GM18505 (cell line): ENCODE data around the gene CUEDC1.
A peak's percentile ranks its signal among the peaks of the same experiment; 100 is the strongest.

Source experiments
- ATAC-seq: cut with Tn5 transposase; IDR thresholded peaks from one replicate; pipeline ENCODE4 v1.9.1; 2021; ENCODE audit not compliant: unreplicated experiment
- POLR2A ChIP-seq: IDR thresholded peaks from 4 replicates; pipeline ENCODE4 v1.6.1; 2011; ENCODE audit warnings: borderline replicate concordance; ENCODE audit not compliant: insufficient read depth, insufficient read length; ENCODE audit errors: extremely low read depth

The CUEDC1 gene

GRCh38 chr17:57902800-57903759 is 52.1 kb downstream of the CUEDC1 start:
- peak; percentile 44 for ATAC-seq
- TF ChIP-seq POLR2A: no peak

- peak; percentile 54 for ATAC-seq
- TF ChIP-seq POLR2A: no peak
Measured at GRCh38 chr17:57902117-57902799, 53.0 kb downstream of the CUEDC1 start.

- no peak for TF ChIP-seq POLR2A
- ATAC-seq: no peak
Measured at GRCh38 chr17:57900991-57901743, 54.0 kb downstream of the CUEDC1 start.

- TF ChIP-seq POLR2A: no peak
- no peak for ATAC-seq
Measured at GRCh38 chr17:57899822-57900221, 55.4 kb downstream of the CUEDC1 start.

GRCh38 chr17:57899391-57899790 is 55.8 kb downstream of the CUEDC1 start:
- TF ChIP-seq POLR2A: no peak
- no peak for ATAC-seq

- no peak for TF ChIP-seq POLR2A
- ATAC-seq: no peak
Measured at GRCh38 chr17:57898487-57899311, 56.5 kb downstream of the CUEDC1 start.

- no peak for TF ChIP-seq POLR2A
- ATAC-seq: no peak
Measured at GRCh38 chr17:57895382-57896060, 59.7 kb downstream of the CUEDC1 start.

- no peak for ATAC-seq
- TF ChIP-seq POLR2A: no peak
Measured at GRCh38 chr17:57894848-57895247, 60.4 kb downstream of the CUEDC1 start.

GRCh38 chr17:57892820-57893595 is 62.2 kb downstream of the CUEDC1 start:
- peak; percentile 14 for ATAC-seq

GRCh38 chr17:57892146-57892819 is 62.9 kb downstream of the CUEDC1 start:
- TF ChIP-seq POLR2A: no peak
- peak; percentile 51 for ATAC-seq

More at GRCh38 chr17:57892820-57893595, 62.2 kb downstream of the CUEDC1 start:
- no peak for TF ChIP-seq POLR2A

GRCh38 chr17:57890857-57891232 is 64.4 kb downstream of the CUEDC1 start:
- no peak for ATAC-seq
- no peak for TF ChIP-seq POLR2A
